Activated T-helper 1 cell treated with anti-CD3 and anti-CD28 coated beads, Interleukin-2, amount 50 U/mL, for 16 hours (primary cell): ENCODE data around the gene COX17.

Experiments used
- DNase-seq, 2 donors: peaks; one replicate each; pipeline ENCODE4 v3.0.0-alpha.2; 2020; ENCODE audit warnings: low read depth in 1 of 2, low spot score in 1 of 2

The COX17 gene

DNA sequence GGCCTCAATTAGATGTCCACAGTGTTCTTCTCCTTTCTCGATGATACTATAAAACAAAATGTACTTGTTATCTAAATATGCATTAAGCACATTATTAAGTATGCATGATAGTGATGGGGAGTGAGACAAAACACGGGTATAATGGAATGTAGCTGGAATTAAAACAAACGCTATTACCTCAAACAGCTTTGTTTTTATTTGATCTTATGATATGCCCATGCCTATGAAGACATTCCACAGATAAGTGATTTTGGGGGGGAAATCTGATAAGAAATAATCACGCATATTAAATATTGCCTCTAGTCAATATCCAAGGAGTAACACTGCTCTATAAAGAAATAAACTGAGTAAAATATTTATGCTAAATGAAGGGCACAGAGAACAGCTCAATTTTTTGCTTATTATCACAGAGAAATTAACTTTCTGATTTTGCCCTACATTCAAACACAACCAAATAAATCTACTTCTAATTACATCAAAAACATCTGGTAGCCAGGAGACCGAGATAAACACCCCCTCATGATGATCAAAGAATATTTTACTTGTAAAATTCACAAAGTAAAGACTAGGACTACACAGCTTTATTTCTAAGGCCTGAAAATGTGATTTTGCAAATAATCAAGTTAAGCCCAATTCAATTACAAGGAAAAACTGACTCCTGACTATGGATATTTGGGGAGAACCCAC, 1.9 kb downstream of the COX17 start:
- no peak for DNase-seq

GRCh38 chr3:119673875-119674274, 3.3 kb downstream of the COX17 start:
- no peak for DNase-seq

DNA sequence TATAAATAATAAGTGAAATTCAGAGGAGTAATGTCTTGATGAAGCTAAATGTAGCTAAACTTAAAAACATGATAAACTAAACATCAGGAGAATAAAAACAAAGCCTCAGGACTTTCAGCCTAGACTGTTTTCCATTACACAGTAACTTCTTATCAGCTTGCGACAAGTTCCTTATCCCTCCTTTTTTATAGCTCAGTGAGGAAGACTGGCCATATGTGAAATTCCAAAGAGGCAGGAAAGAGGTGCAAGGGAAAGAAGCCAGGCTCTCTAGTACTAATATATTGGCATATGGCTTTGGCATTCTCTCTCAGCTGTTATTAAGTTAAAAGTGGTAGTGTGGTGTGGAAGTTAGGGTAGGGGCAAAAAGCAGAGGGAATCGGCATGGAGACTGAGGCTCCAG, 4.4 kb downstream of the COX17 start:
- DNase-seq = no peak

GRCh38 chr3:119669906-119670570, 7.2 kb downstream of the COX17 start:
- no peak for DNase-seq

DNA sequence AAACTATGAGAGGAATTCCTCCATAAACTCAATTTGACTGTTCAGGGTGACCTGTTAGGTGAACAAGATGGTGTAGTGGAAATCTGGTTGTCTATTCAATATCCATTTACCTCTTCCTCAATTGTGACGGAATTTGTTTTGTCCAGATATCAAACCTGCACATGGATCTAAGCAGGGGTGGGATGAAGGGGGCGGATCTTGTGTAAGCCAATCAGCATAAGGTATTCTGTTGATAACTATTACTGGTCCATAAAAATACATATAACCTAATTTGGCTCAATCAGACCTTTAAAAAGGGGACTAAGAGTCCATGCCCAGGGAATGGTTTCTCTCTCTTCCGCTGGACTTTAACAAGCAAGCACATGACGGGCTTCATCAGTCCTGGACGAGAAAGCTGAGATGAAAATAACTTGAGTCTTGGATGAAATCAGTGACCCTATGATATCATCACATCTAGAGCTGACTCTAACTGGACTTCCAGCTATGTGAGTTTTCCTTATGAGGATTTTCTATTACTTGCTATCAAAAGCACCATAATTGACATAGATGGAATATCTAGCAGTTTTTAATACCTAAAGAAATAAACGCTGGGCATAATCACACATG, 11.1 kb downstream of the COX17 start:
- no peak for DNase-seq

DNA sequence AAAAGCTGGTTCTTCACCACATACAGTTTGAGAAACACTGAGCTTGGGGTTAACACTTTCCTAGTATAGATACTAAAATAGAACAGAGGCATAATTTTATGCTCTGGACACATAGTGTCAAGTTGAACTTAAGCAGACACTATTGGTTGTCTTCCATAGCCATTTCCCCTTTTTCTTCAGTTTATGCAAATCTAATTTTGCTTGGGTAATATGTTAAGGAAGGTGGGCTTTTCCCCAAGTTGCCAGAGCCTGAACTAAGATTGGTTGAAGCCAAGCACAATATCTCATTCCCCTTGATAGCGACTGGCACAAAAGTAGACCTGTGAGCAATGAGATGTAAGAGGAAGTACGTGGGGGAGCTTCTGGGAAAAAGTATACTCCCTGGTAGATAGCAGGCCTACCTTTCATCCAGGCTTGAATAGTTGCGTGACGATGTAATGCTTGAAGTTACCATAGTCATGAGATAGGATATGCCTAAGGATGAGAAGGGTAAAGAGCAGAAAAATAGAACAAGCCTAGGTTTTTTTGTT, 12.3 kb downstream of the COX17 start:
- no peak for DNase-seq

- no peak for DNase-seq
These were observed 12.8 kb downstream of the COX17 start for GRCh38 chr3:119664370-119664769.

- DNase-seq = no peak
These were observed 13.3 kb downstream of the COX17 start for GRCh38 chr3:119663885-119664284.

DNA sequence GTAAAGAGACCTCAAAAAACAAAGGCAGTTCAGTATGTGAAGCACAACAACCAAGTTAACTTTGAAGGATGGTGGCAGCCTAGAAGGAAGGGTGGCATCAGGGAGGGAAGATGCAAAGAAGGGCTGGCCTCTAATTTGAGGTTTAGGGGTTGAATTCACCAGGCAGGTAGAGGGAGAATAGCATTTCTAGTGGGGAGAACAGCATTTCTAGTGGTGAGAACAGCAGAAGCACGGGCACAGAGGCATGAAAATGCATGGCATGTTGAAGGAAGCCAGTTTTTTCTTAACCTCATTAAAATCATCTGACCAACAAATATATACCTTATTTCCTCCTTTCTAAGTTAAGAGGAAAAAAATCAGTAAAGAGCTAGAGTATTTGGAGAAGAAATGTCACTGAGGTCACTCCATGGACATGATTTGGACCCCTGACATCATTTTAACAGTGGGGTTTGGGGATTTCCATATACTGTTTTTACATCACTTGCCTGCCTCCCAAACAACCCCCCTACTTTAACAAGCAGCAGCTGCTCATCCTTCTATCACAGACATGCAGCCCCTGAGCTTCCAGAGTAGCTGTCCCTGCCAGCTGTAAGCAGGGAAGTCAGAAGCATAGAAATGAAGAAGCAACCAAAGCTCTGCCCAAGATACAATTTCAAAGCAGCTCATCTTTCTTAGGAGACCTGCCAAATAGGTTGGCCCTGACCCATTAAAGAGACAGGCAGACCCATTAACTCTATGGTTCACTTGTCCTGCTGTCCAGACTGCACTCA, 14.4 kb downstream of the COX17 start:
- DNase-seq = no peak

DNA sequence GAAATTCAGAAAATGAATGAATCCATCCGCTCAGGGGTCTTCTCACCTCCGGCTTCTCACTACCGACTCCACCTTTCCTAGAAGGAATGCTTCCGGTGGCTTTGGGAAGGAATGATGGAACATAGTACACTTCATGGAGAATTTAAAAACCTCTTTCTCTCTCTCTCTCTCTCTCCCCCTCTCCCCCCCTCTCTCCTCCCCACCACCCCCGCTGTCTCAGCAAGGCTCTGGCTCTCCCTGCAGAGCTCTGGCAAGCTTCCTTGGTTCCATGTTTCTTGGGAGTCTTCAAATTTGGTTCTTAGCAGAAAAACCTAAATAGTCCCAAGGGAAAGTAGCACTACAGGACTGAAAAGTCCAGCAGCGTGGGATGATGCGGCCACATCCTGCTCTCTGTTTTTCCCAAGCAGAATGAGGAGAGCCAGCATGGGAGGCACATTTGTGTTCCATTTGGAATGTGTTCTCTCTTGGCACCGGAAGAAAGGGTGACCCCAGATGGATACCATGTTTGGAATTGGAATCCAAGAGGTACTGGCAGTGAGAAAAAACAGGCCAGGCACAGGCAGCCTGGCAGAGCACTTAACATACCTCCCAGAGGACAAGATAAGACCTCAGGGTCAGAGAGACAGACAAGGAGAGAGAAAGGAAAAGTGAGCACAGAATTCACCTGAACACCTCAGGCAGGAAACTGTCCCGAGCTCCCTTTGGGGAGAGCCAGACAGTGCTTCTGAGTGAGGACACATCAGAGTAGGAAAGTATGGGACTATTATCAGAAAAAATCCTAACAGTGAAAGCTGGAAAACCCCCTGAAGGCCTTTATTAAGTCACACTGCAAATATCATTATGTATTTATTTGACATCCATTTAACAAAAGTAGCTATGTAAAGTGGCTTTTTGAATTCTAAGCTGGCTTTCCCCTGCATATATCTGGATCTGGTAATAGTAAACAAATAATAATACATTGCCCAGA, 16.4 kb downstream of the COX17 start, which contains the start of gene POPDC2:
Gene POPDC2, minus strand, starts transcription at position 116 of the 967 bp plus-strand sequence. CDS start 166 bp downstream, outside the sequence.
- no peak for DNase-seq

GRCh38 chr3:119659606-119660291, 17.5 kb downstream of the COX17 start:
- no peak for DNase-seq

DNA sequence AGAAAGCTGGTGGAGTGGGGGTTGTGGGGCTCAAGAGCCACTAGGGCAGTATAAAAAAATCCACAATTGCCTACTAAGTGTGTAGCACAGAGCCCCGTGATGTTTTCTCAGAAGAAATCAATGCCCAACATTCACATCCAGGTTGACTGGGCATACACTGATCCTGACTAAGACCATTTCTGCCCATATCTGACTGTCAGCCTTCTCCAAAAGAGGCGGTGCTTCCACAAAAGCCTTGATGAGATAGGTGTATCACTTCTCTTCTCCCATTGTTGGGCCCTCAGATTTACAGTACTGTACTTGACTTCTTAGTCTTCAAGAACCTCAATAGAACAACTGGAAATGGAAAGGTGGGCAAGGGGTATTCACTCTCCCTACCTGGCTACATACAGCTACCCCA, 18.2 kb downstream of the COX17 start:
- no peak for DNase-seq

DNA sequence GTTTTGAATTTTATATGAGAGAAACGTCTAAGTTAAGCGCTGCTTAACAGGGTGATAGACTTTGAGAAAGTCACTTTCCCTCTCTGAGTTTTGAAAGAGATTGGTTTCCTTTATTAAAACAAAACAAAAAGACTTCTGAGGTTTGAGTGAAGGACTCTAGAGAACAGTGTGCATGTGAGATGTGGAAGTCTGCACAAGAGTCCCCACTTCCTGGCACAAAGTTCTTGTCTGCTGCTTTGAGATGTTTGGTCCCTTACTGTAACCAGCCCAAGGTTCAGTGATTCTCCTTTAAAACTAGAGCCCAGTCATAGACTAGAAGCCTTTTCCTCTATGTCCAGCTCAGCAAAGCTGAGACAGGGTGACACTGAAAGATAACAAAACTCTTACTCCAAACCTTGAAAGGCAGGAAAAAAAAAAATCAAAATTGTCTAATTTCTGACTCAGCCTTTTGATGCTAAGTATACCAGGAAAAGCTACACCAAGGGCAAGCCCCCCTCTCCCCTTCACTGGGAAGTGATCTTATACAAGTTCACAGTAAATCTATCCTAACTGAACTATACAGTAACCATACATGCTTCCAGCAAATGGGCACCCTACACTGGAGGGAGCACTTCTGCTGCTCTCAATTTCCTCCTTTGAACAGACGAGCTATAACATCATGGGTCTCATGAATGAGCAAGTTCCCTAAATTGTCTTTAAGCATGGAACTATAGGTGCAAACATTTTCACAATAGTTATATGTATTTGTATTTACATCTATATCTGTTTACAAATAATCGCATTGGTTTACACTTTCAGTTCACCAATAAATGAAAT, 19.1 kb downstream of the COX17 start:
- DNase-seq = no peak

DNA sequence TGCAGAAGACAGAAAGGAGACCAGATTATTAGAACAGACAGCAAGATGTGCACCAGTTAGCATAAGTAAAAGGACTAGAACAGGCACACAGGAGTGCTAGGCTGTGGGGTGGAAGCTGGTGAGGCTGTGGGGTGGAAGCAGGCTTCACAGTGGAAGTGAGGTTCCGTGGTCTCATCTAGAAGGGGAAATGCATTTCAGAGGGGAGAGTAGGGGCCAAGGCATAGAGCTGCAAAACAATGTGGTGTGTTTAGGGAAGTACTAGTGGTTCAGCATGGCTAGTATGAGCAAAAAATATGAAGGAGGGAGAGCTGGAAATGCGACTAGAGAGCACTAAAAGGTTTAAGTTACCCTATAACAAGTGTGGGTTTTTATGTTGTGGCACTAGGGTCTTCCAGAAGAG, 23.3 kb downstream of the COX17 start:
- no peak for DNase-seq

GRCh38 chr3:119652306-119653033, 24.7 kb downstream of the COX17 start:
- no peak for DNase-seq

- DNase-seq = no peak
These were observed 27.4 kb downstream of the COX17 start for GRCh38 chr3:119649761-119650160.

GRCh38 chr3:119647843-119648575, 29.2 kb downstream of the COX17 start:
- no peak for DNase-seq
